ENCODE data around the gene RBM43. TPM values are rescaled to one million over a fixed set of nuclear protein-coding genes. Genes with fewer than 3 reads are reported as not detected.

Gene RBM43
- total RNA-seq, 1 donor from 2014 or later, result 5.5 TPM

- no peaks in the 10 kb centered on the region for H3K27me3 ChIP-seq (ENCODE audit: insufficient read depth, low read length)
- no peak overlapping the region for H3K4me3 Mint-ChIP-seq (ENCODE audit: unreplicated experiment)
- TF ChIP-seq CTCF (IDR thresholded peaks at IDR 0.05; ENCODE audit: insufficient read depth, low read depth, low read length) (no peak), EZH2 (IDR thresholded peaks at IDR 0.05; ENCODE audit: insufficient read depth, low read length) (no peak)
- no peaks in the 10 kb centered on the region for H3K36me3 ChIP-seq (ENCODE audit: insufficient read depth, low read length)
- no peaks in the 10 kb centered on the region for H3K79me2 ChIP-seq (ENCODE audit: insufficient read depth, low read length)
- H3K27ac ChIP-seq (ENCODE audit: low read depth, low read length), result no peak overlapping the region
- H3K4me1 Mint-ChIP-seq (ENCODE audit: low read depth, unreplicated experiment), result no peaks in the 10 kb centered on the region
- DNase-seq (ENCODE audit: low read depth) (no peak), FAIRE-seq (no peak)
- H4K20me1 ChIP-seq (ENCODE audit: insufficient read depth, low read length), result no peaks in the 10 kb centered on the region
- H3K36me3 Mint-ChIP-seq (ENCODE audit: low read depth, unreplicated experiment), result no peaks in the 10 kb centered on the region
- H3K4me2 ChIP-seq (ENCODE audit: low read length), result no peak overlapping the region
- H3K9ac ChIP-seq (ENCODE audit: low read length), result no peak overlapping the region
- no peaks in the 10 kb centered on the region for H3K27me3 Mint-ChIP-seq (ENCODE audit: low read depth, unreplicated experiment)
- H3K27ac Mint-ChIP-seq (ENCODE audit: unreplicated experiment), result no peak overlapping the region
- no peak overlapping the region for H2AFZ ChIP-seq (ENCODE audit: low read depth, low read length)
- no peaks in the 10 kb centered on the region for H3K9me3 ChIP-seq (ENCODE audit: insufficient read depth, low read depth, low read length)
- H3K4me1 ChIP-seq (ENCODE audit: insufficient read depth, low read length), result no peaks in the 10 kb centered on the region
- no peak overlapping the region for H3K4me3 ChIP-seq (ENCODE audit: insufficient read depth, low read depth, low read length)
- no peaks in the 10 kb centered on the region for H3K9me3 Mint-ChIP-seq (ENCODE audit: unreplicated experiment)
Observed at GRCh38 chr2:151277067-151277466, 15.4 kb upstream of the RBM43 start.

- no peaks in the 10 kb centered on the region for H3K36me3 ChIP-seq (ENCODE audit: insufficient read depth, low read length)
- FAIRE-seq, result no peak
Observed at GRCh38 chr2:151275291-151275690, 13.6 kb upstream of the RBM43 start.

More at GRCh38 chr2:151275291-151275690, 13.6 kb upstream of the RBM43 start:
- no peaks in the 10 kb centered on the region for H3K79me2 ChIP-seq (ENCODE audit: insufficient read depth, low read length)
- Mint-ChIP-seq H3K27me3 (ENCODE audit: low read depth, unreplicated experiment) (no peaks in the 10 kb centered on the region), H3K36me3 (ENCODE audit: low read depth, unreplicated experiment) (peaks cover 1% of the 10 kb centered on the region), H3K9me3 (ENCODE audit: unreplicated experiment) (no peaks in the 10 kb centered on the region), H3K4me3 (ENCODE audit: unreplicated experiment) (no peak overlapping the region), H3K27ac (ENCODE audit: unreplicated experiment) (no peak overlapping the region), H3K4me1 (ENCODE audit: low read depth, unreplicated experiment) (no peaks in the 10 kb centered on the region)
- no peaks in the 10 kb centered on the region for H3K9me3 ChIP-seq (ENCODE audit: insufficient read depth, low read depth, low read length)
- H3K27me3 ChIP-seq (ENCODE audit: insufficient read depth, low read length), result no peaks in the 10 kb centered on the region
- no peak overlapping the region for H3K27ac ChIP-seq (ENCODE audit: low read depth, low read length)
- no peaks in the 10 kb centered on the region for H4K20me1 ChIP-seq (ENCODE audit: insufficient read depth, low read length)
- H3K4me3 ChIP-seq (ENCODE audit: insufficient read depth, low read depth, low read length), result no peak overlapping the region
- no peak overlapping the region for H3K4me2 ChIP-seq (ENCODE audit: low read length)
- no peak for TF ChIP-seq EZH2 (IDR thresholded peaks at IDR 0.05; ENCODE audit: insufficient read depth, low read length)
- TF ChIP-seq CTCF (IDR thresholded peaks at IDR 0.05; ENCODE audit: insufficient read depth, low read depth, low read length), result no peak
- H2AFZ ChIP-seq (ENCODE audit: low read depth, low read length), result no peak overlapping the region
- no peak overlapping the region for H3K9ac ChIP-seq (ENCODE audit: low read length)
- H3K4me1 ChIP-seq (ENCODE audit: insufficient read depth, low read length), result no peaks in the 10 kb centered on the region
- DNase-seq (ENCODE audit: low read depth), result no peak

Data from astrocyte (in vitro differentiated cells and primary cell).